Spleen (tissue), 11 donors: Measurements from ENCODE around the gene RAB3A. TPM values are rescaled to one million over a fixed set of nuclear protein-coding genes. Genes with fewer than 3 reads are reported as not detected.
A peak's percentile ranks its signal among the peaks of the same experiment; 100 is the strongest.

ENCODE experiments used
- DNase-seq: peaks from one replicate; pipeline ENCODE4 v3.0.0-alpha.2; 2020
- H3K27ac ChIP-seq, 8 donors: fragments of 200-600 bp; sonication (generic) in 7 of 8; 1 replicate in 4 of 8; 2 replicates in 4 of 8; pipeline versions ENCODE4 v1.5.0 to v1.8.0; 2016 to 2021; ENCODE audit warnings: inconsistent platforms in 4 of 8, mild to moderate bottlenecking in 4 of 8, moderate library complexity in 1 of 8
- H3K27me3 ChIP-seq, 7 donors: fragments of 200-600 bp; sonication (generic) in 6 of 7; replicated peaks in 1 of 7; 1 replicate in 4 of 7; 2 replicates in 3 of 7; pipeline versions ENCODE4 v1.5.0 to v1.8.0; 2016 to 2021; ENCODE audit warnings: inconsistent platforms in 3 of 7, mild to moderate bottlenecking in 1 of 7
- H3K36me3 ChIP-seq, 6 donors: fragments of 200-600 bp; sonication (generic) in 5 of 6; 1 replicate in 4 of 6; 2 replicates in 2 of 6; pipeline versions ENCODE4 v1.5.0 to v1.8.0; 2016 to 2021; ENCODE audit warnings: inconsistent platforms in 2 of 6
- H3K4me1 ChIP-seq, 6 donors: fragments of 200-600 bp; sonication (generic) in 5 of 6; 1 replicate in 3 of 6; 2 replicates in 3 of 6; pipeline versions ENCODE4 v1.5.0 to v1.8.0; 2016 to 2021; ENCODE audit warnings: inconsistent platforms in 3 of 6
- H3K4me3 ChIP-seq, 8 donors: fragments of 200-600 bp; sonication (generic) in 7 of 8; 1 replicate in 4 of 8; 2 replicates in 4 of 8; pipeline versions ENCODE4 v1.5.0 to v1.8.0; 2016 to 2021; ENCODE audit warnings: inconsistent platforms in 4 of 8, mild to moderate bottlenecking in 4 of 8, moderate library complexity in 2 of 8
- H3K9me3 ChIP-seq, 8 donors: fragments of 200-600 bp; sonication (generic) in 7 of 8; 1 replicate in 4 of 8; 2 replicates in 4 of 8; pipeline versions ENCODE4 v1.5.0 to v1.8.0; 2016 to 2021; ENCODE audit warnings: inconsistent platforms in 4 of 8
- POLR2A ChIP-seq, 3 donors: fragments of 450-650 bp; IDR thresholded peaks; one replicate each; pipeline ENCODE4 v1.5.1; 2017; ENCODE audit warnings: antibody characterized with exemption in 3 of 3, mild to moderate bottlenecking in 1 of 3
- POLR2AphosphoS5 ChIP-seq, 3 donors: sonication (generic); formaldehyde crosslinking; IDR thresholded peaks; one replicate each; pipeline ENCODE4 v1.5.1; 2017; ENCODE audit warnings: antibody characterized with exemption in 3 of 3
- WGBS, 5 donors: extraction: QIAGEN DNeasy Blood & Tissue Kit in 3 of 5; methylation state at CpG; one replicate each; pipeline versions ENCODE4 v1.1.5 to v1.1.7; 2013 to 2018; 5-methylcytosine and 5-hydroxymethylcytosine counted together
- intact Hi-C: fragments of 100-400 bp; cut with DNase I; formaldehyde crosslinking; loops from one replicate; pipeline ENCODE4 v1.15.0; 2023; ENCODE audit warnings: low total_unique reads
- polyA plus RNA-seq, 3 donors: library from polyadenylated mRNA; stranded (reverse); fragments of 200-250 nt; gene quantifications; one replicate each; pipeline ENCODE4 v1.2.1, GENCODE V29; 2013
- total RNA-seq, 7 donors: library from RNA; depleted of rRNA in 3 of 7; stranded (reverse); fragments of >200 nt in 3 of 7; fragmentation: NEBNext Ultra II Directional in 4 of 7; extraction: Animal tissue kit (Norgen Biotek cat#: 25700) in 4 of 7; gene quantifications; one replicate each; pipeline versions ENCODE4 v1.1.0 to v1.2.1, GENCODE V29; 2016 to 2021
- TF ChIP-seq, protein P1 (sequence below), 11 experiments: fragments of 200-600 bp in 7 of 11; fragments of 450-650 bp in 4 of 11; sonication (generic) in 4 of 11; IDR thresholded peaks in 8 of 11; conservative IDR thresholded peaks in 3 of 11; 1 replicate in 7 of 11; 2 replicates in 4 of 11; pipeline versions ENCODE4 v1.4.0 to v1.8.0; 2016 to 2021; ENCODE audit warnings: antibody characterized with exemption in 11 of 11, inconsistent platforms in 4 of 11, mild to moderate bottlenecking in 1 of 11
- donor health status: healthy with polysubstance abuse.
- donor health status: DM: no; HTN: no; CAD: no; lungs with moderate emphysema.
- donor health status: DM: no; HTN: no; CAD: no.
- donor health status: Bipolar disorder and iron deficiency.
- donor health status: healthy.
- donor health status: DM: no; HTN: no; CAD: no.
- donor health status: DM: yes; HTN: yes; CAD: no.

RAB3A gene
- total and polyA plus RNA-seq, 10 donors: 0.72 to 6.6 (median 1.6) TPM

DNA sequence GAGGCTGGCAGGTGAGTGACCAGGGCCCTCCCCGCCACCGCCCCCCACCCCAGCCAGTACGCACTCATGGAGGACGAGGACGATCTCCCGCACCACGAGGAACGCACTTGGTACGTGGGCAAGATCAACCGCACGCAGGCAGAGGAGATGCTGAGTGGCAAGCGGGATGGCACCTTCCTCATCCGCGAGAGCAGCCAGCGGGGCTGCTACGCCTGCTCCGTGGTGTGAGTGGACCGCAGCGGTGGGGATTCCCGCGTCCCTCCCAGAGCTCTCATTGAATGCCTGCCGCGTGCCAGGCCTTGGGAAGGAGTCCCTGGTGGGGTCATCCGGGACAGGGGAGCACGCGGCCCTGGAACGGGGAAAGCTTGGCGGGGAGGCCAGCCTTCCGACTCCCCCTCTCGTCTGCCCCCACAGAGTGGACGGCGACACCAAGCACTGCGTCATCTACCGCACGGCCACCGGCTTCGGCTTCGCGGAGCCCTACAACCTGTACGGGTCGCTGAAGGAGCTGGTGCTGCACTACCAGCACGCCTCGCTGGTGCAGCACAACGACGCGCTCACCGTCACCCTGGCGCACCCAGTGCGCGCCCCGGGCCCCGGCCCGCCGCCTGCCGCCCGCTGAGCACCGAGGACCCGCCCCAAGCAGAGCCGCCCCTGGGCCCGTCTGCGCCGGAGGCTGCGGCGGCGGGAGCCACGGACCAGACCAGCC lies 35.0 kb downstream of the RAB3A start:
- Histone ChIP-seq H3K27ac (peak overlapping the region; percentile 83 to 95 (median 92)), H3K9me3 (no peaks in the 10 kb centered on the region), H3K36me3 (peaks cover 0 to 58% (median 38%) of the 10 kb centered on the region in 6 donors), H3K27me3 (no peaks in the 10 kb centered on the region), H3K4me1 (peaks cover 32 to 68% (median 60%) of the 10 kb centered on the region in 6 donors), H3K4me3 (peak overlapping the region in 4 of 8 donors; percentile 16 to 58 (median 24))
- peak; percentile 87 for DNase-seq
- intact Hi-C loops: no loop called here
- TF ChIP-seq POLR2AphosphoS5 (IDR thresholded peaks at IDR 0.05): peak in 2 of 3 donors; percentile 56 to 66
- TF ChIP-seq, protein P1, sequence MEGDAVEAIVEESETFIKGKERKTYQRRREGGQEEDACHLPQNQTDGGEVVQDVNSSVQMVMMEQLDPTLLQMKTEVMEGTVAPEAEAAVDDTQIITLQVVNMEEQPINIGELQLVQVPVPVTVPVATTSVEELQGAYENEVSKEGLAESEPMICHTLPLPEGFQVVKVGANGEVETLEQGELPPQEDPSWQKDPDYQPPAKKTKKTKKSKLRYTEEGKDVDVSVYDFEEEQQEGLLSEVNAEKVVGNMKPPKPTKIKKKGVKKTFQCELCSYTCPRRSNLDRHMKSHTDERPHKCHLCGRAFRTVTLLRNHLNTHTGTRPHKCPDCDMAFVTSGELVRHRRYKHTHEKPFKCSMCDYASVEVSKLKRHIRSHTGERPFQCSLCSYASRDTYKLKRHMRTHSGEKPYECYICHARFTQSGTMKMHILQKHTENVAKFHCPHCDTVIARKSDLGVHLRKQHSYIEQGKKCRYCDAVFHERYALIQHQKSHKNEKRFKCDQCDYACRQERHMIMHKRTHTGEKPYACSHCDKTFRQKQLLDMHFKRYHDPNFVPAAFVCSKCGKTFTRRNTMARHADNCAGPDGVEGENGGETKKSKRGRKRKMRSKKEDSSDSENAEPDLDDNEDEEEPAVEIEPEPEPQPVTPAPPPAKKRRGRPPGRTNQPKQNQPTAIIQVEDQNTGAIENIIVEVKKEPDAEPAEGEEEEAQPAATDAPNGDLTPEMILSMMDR (IDR thresholded peaks at IDR 0.05 in 8 of 11, conservative IDR thresholded peaks at IDR 0.05 in 3 of 11): no peak
- WGBS, 5 donors: 85 to 92% (median 87%) methylated on average over 55 to 66 of the region's 66 CpGs

DNA sequence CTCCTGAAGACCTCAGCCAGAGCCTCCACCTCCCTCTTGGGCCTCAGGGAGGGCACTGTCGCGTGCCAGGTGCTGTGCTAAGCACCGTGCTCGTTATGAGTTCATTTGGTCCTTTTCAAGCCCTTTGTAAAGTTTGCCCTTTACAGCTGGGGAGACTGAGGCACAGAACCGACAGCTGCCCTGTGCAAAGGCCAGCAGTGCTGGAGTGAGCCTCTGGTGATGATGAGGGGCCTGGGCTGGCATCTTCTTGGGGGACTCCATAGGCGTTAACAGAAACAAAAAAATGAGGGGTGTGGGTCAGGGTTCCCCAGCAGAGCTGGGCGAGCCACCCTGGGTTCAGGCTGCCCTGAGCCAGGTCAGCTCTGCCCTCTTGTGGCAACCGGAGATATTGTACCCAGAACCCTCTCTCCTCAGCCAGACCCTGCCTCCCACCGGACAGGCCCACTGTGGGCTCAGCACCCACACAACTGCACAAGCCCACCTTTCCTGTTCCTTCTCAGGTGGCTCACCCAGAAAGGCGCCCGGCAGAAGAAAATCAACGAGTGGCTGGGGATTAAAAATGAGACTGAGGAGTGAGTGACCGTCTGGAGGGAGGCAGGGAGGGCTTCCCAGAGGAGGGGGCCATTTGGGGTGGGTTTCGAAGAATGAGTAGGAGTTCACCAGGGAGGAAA lies 35.7 kb downstream of the RAB3A start:
- peak; percentile 89 for DNase-seq

DNA sequence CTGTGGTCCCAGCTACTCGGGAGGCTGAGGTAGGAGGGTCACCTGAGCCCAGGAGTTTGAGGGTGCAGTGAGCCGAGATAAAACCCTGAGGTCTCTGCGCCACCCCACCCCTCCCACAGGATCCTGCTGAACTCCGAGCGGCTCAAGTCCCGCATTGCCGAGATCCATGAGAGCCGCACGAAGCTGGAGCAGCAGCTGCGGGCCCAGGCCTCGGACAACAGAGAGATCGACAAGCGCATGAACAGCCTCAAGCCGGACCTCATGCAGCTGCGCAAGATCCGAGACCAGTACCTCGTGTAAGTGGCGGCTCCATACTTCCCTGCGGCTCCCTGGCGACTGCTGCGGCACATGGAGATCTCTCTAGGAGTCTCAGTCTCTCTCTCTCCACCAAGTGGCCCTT lies 36.8 kb downstream of the RAB3A start:
- H3K4me1 ChIP-seq: peaks cover 20 to 54% (median 47%) of the 10 kb centered on the region in 6 donors
- TF ChIP-seq POLR2AphosphoS5 (IDR thresholded peaks at IDR 0.05) (peak in 1 of 3 donors; percentile 27), POLR2A (IDR thresholded peaks at IDR 0.05) (no peak)
- intact Hi-C loops: no loop called here
- H3K4me3 ChIP-seq: no peak overlapping the region
- DNase-seq: no peak
- H3K27me3 ChIP-seq: no peaks in the 10 kb centered on the region
- H3K9me3 ChIP-seq: no peaks in the 10 kb centered on the region
- no peak overlapping the region for H3K27ac ChIP-seq
- WGBS, 5 donors: 93 to 97% (median 96%) methylated on average over 18 to 21 of the region's 21 CpGs
- H3K36me3 ChIP-seq: peaks cover 0 to 76% (median 45%) of the 10 kb centered on the region in 6 donors

More for the DNA sequence above, 35.7 kb downstream of the RAB3A start:
- Histone ChIP-seq H3K27ac (peak overlapping the region; percentile 83 to 95 (median 92)), H3K36me3 (peaks cover 0 to 65% (median 42%) of the 10 kb centered on the region in 6 donors), H3K4me3 (peak overlapping the region in 1 of 8 donors; percentile 58), H3K27me3 (no peaks in the 10 kb centered on the region), H3K9me3 (no peaks in the 10 kb centered on the region), H3K4me1 (peaks cover 27 to 61% (median 55%) of the 10 kb centered on the region in 6 donors)
- 63 to 72% (median 70%) methylated on average over 14 of the region's 14 CpGs for WGBS, 5 donors
- intact Hi-C loops: no loop called here
- TF ChIP-seq, protein P1 (IDR thresholded peaks at IDR 0.05 in 8 of 11, conservative IDR thresholded peaks at IDR 0.05 in 3 of 11): peak; percentile 58 to 89 (median 84)
- TF ChIP-seq POLR2AphosphoS5 (IDR thresholded peaks at IDR 0.05): no peak

DNA sequence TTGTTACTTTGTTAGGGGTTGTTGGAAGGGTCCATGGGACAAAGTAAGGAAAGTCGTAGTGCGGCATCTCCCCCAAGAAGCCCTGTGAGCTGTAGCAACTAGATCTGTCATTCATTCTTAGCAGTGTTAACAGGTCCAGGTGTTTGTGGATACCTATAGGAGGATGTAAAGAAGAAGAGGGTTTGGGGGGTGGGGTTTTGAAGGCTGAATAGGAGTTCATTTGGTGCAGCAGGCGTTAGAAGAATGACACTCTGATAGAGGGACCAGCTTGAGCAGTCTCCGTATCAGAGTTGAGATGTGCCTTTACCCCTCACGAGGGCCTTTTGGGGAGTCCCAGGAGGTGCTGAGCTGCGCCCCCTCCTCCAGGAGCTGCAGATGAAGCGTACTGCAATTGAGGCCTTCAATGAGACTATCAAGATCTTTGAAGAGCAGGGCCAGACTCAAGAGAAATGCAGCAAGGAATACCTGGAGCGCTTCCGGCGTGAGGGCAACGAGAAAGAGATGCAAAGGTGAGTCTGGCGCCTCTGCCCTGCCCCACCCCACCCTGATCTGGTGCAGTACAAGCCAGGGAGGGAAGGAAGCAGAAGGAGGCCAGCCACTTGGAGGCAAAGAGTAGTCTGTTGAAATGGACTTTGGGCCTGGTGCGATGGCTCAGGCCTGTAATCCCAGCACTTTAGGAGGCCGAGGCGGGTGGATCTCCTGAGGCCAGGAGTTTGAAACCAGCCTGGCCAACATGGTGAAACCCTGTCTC lies 37.9 kb downstream of the RAB3A start:
- no peak overlapping the region for H3K4me3 ChIP-seq
- H3K27ac ChIP-seq: no peak overlapping the region
- DNase-seq: no peak
- intact Hi-C loops: no loop called here
- no peaks in the 10 kb centered on the region for H3K9me3 ChIP-seq
- WGBS, 5 donors: 94 to 99% (median 96%) methylated on average over 15 of the region's 15 CpGs
- TF ChIP-seq POLR2AphosphoS5 (IDR thresholded peaks at IDR 0.05) (no peak), POLR2A (IDR thresholded peaks at IDR 0.05) (no peak)
- TF ChIP-seq, protein P1 (IDR thresholded peaks at IDR 0.05 in 8 of 11, conservative IDR thresholded peaks at IDR 0.05 in 3 of 11): no peak
- peaks cover 16 to 53% (median 45%) of the 10 kb centered on the region in 6 donors for H3K4me1 ChIP-seq
- H3K36me3 ChIP-seq: peaks cover 0 to 79% (median 46%) of the 10 kb centered on the region in 6 donors
- no peaks in the 10 kb centered on the region for H3K27me3 ChIP-seq
